ENCODE results near the gene MYL6B. TPM values are rescaled to one million over a fixed set of nuclear protein-coding genes. Genes with fewer than 3 reads are reported as not detected.
A peak's percentile ranks its signal among the peaks of the same experiment; 100 is the strongest.

Gene MYL6B
- total RNA-seq, 1 experiment from 2014 or later = 216 TPM

DNA sequence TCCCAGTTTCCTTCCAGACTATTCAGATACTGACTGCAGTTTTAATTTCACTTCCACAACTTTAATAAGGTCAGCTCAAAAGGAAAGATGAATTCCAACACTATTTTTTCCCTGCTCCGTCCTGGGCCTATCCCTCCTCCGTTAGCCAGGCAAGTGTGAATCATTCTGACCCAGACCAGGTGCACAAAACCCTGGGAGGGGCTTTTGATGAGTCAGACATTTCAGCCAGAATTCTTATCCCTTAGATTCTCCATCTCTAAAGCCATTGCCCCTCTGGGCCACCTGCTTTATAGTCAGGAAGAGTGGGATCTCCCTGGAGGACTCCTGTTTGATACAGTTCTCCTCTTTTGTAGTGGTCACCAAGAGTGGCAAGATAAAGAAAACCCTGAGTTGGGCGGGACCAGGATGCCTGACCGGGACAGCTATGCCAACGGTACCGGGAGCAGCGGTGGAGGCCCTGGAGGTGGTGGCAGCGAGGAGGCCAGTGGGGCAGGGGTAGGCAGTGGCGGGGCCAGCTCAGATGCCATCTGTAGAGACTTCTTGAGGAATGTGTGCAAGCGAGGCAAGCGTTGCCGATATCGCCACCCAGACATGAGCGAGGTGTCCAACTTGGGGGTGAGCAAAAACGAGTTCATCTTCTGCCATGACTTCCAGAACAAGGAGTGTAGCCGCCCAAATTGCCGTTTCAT lies 32.1 kb upstream of the MYL6B start:
- DNase-seq (ENCODE audit: low read depth) = no peak
- in situ Hi-C loops (cut with HindIII; ENCODE audit: low pct_unique_long_range_greater_than_20kb, low sequenced_read_pairs) = no loop called here

DNA sequence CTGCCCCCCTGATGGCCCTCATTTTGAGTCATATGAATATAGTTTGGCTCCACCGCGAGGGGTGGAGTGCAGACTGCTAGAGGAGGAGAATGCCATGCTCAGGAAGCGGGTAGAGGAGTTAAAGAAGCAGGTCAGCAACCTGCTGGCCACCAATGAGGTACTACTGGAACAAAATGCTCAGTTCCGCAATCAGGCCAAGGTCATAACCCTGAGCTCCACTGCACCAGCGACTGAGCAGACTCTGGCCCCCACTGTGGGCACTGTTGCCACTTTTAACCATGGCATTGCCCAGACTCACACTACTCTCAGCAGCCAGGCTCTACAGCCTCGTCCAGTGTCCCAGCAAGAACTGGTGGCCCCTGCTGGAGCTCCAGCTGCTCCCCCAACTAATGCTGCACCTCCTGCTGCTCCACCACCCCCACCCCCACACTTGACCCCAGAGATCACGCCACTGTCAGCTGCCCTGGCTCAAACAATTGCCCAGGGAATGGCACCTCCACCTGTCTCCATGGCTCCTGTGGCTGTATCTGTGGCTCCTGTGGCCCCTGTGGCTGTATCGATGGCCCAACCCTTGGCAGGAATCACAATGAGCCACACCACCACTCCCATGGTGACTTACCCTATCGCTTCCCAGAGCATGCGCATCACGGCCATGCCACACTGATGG lies 31.1 kb upstream of the MYL6B start:
- DNase-seq (ENCODE audit: low read depth) = no peak
- in situ Hi-C loops (cut with HindIII; ENCODE audit: low pct_unique_long_range_greater_than_20kb, low sequenced_read_pairs) = no loop called here

DNA sequence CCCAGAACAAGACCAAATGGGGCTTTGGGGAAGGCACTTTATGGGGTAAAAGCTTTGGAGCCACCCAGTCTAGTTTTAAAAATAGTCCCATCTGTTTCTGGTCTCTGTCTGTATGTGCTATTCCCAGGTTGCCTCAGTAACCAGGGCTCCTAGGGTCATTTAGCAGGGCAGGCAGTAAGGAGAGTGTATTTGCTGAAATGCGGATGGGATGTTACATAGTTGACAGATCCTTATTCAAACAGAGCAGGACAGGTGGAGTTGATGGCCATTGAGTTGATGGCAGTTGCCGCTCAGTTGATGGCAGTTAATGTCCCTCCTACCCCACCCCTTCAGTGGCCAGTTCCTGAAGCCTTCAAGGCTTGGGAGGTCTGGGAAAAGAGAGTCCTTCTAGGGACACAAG lies 29.8 kb upstream of the MYL6B start:
- no peak for DNase-seq (ENCODE audit: low read depth)
- in situ Hi-C loops (cut with HindIII; ENCODE audit: low pct_unique_long_range_greater_than_20kb, low sequenced_read_pairs) = no loop called here

DNA sequence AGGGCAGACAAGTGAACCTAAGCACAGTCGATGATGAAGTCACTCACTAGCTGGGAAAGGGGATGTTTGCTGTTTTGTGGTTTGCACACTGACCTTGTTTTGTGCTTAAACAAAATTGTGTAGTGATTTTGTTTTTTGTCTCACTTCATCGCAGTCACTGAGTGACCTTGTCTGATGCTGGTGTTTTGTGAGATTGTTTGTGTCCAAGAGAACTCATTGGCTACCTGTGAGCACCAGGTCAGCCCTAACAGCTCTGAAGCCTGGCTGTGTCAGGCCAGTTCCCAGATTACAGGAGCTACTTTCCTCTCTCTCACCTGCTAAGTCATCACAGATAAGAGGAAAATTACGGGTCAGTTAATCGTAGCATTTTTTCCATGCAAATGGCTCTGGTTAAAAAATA lies 28.3 kb upstream of the MYL6B start:
- no peak for DNase-seq (ENCODE audit: low read depth)
- in situ Hi-C loops (cut with HindIII; ENCODE audit: low pct_unique_long_range_greater_than_20kb, low sequenced_read_pairs) = no loop called here

DNA sequence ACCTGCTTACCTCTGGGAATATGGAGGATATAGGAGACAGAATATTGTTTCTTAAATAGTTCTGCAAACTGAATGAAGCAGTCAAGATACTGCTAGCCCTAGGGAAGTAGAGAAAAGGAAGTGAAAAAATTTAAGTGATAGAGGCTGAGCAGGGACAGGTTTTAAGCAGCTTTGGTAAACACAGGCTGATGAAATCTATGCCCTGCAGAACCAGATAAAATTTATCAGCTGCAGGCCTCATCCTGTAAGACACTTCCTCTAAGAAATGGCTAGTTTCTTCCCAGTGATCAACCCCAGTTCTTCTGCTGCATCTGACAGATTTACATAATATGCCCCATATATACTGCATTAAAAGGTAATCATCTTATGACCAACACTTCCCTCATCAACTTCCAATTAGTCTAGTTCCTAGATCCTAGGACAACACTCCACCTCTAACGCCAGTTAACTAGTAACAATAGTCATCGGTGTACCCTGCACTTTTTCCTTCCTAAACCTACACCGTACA lies 25.6 kb upstream of the MYL6B start:
- no peak for DNase-seq (ENCODE audit: low read depth)
- in situ Hi-C loops (cut with HindIII; ENCODE audit: low pct_unique_long_range_greater_than_20kb, low sequenced_read_pairs) = no loop called here

DNA sequence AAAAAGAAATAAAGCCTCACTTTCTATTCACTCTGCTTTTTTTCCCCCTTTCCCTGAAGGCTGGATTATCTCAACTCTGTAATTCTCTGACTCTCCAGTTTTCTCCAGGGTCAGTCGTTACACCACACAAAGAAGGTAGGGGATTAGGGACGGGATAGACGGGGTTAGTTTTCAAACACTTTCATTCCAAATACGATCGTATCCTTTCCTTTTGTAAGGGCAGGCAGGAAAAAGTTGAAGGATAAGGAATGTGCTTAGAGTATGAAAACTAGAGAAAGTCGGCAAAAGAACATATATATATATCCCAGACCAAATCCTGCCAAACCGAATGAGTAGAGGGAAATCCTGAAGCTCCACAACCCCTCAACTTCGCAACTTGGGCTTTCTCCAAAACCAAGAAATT lies 24.9 kb upstream of the MYL6B start:
- in situ Hi-C loops (cut with HindIII; ENCODE audit: low pct_unique_long_range_greater_than_20kb, low sequenced_read_pairs) = no loop called here
- DNase-seq (ENCODE audit: low read depth) = no peak

DNA sequence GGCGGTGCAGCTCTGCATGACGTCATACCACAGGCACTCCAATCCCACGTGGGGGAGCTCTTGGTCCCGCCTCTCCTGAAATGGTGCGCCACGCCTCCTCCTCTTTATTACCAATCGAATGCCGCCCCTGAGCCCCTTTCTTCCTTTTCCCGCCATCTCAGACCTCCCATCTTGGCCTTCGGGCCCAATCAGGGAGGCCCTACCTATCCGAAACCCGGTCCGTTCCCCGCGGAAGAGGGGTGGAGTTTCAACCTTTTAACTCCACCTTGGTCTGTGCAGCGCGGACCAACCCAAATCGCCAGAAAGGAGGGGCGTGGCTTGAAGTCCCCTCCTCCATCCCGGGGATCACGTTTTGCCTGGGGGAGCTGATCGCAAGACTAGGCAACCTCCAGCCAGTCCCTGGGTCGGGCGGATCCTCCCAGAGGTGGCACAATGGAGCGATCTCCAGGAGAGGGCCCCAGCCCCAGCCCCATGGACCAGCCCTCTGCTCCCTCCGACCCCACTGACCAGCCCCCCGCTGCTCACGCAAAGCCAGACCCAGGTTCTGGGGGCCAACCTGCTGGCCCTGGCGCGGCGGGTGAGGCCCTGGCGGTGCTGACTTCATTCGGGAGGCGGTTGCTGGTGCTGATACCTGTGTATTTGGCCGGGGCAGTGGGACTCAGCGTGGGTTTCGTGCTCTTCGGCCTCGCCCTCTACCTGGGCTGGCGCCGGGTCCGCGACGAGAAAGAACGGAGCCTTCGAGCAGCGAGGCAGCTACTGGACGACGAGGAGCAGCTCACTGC lies 24.3 kb upstream of the MYL6B start, which contains the start of gene ESYT1:
Gene ESYT1, plus strand, starts transcription at position 380 of the 782 bp plus-strand sequence. Its CDS starts 53 bp downstream, at position 433.
- in situ Hi-C loops (cut with HindIII; ENCODE audit: low pct_unique_long_range_greater_than_20kb, low sequenced_read_pairs) = no loop called here
- peak; percentile 100 for DNase-seq (ENCODE audit: low read depth)

DNA sequence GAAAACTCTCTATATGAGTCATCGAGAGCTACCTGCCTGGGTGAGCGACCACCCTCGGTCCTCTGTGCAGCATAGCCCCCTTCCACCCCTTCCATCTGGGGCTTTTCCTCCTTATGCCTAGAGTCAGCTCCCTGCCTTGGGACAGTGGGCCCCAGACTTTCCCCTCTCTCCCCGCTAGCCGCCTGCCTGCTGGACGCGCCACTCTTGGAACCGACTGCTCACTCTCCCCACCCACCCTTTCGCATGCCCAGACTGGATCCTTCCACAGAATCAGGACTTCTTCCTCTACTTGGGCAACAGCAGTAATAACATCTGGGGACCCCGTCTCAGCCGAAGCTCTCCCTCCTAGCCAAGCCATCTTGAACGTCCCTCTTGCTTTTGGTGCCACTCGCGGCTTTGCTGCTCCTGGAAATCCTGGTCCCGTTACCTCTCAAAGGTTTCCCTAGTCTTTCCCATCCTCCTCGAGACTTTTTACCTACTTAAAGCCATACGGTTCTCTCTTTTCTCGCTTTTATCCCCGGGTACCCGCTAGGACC lies 23.6 kb upstream of the MYL6B start:
- in situ Hi-C loops (cut with HindIII; ENCODE audit: low pct_unique_long_range_greater_than_20kb, low sequenced_read_pairs) = no loop called here
- no peak for DNase-seq (ENCODE audit: low read depth)

DNA sequence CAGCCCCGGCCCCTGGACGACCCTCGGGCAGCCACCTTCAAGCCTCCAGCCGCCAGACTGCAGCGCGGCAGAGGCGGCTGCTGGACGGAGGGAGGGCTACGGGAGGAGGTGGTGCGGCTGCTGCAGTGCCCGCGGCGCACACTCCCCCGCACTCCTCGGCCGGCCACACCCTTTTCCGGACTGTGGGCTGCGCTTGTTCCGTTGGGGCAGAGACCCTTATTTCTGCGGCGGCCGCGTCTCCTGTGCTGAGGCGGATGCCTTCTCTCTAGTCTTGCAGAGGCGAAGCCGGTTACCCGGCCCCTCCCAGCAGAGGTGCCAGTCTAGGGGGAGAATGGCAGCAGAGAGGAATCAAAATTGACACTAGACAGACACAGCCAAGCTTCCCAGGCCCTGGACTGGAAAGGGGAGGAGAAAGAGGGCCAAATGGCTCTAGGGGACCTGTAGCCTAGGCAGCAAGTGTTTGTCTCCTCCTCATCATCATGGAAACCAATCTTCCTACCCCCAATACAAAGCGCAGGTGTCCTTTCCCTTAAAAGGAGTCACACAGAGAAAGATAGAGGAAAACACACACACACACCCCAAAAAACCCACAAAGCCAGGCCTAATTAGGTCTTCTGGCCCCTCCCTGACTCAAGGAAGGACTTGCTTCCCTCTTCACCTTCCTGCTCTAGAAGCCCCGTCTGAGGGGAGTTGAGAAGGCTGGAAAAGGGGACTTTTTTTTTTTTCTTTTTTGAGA lies 23.0 kb upstream of the MYL6B start:
- DNase-seq (ENCODE audit: low read depth) = peak; percentile 55
- in situ Hi-C loops (cut with HindIII; ENCODE audit: low pct_unique_long_range_greater_than_20kb, low sequenced_read_pairs) = no loop called here

DNA sequence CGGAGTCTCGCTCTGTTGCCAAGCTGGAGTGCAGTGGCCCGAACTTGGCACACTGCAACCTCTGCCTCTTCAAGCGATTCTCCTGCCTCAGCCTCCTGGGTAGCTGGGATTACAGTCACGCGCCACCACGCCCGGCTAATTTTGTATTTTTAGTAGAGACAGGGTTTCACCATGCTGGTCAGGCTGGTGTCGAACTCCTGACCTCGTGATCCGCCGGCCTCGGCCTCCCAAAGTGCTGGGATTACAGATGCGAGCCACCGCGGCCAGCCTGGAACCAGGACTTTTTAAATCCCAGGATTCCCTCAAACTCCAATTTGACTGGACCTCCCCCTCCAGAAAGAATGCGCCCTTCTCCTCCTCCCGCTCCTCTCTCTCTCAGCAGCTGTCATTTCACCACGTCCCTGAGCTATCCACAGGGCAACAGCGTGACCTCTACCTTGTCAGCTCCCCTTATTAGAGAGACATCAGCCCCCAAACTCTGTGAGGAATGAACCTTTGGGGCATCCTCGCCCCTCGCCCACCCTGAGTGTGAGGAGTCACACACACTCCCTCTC lies 22.4 kb upstream of the MYL6B start:
- DNase-seq (ENCODE audit: low read depth) = no peak
- in situ Hi-C loops (cut with HindIII; ENCODE audit: low pct_unique_long_range_greater_than_20kb, low sequenced_read_pairs) = no loop called here

DNA sequence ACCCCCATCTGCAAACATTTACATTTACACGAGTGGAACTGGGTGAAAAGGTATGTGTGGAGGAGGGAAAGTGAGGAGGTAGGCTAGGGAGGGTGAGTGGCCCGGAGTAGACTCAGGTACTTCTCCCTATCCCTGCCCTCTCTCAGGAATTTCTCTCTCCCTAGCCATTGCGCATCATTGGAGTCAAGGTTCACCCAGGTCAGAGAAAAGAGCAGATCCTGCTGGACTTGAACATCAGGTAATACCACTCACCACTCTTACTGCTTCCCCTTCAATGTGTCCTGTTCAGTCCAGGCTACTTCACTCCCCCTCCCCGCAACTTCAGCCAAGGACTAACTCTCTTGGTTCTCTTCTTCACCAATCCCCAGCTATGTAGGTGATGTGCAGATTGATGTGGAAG lies 21.5 kb upstream of the MYL6B start:
- in situ Hi-C loops (cut with HindIII; ENCODE audit: low pct_unique_long_range_greater_than_20kb, low sequenced_read_pairs) = no loop called here
- DNase-seq (ENCODE audit: low read depth) = no peak

DNA sequence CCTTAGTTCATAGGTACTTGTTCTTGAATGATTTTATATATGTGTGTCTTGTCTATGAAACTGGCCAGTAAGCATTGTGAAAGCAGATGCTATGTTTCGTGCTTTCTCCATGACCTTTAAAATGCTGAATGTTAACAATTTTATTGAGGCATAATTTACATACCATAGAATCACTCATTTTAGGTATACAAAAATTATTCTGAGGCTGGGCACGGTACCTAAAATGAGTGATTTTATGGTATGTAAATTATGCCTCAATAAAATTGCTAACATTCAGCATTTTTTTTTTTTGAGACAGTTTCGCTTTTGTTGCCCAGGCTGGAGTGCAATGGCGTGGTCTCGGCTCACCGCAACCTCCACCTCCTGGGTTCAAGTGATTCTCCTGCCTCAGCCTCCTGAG lies 17.5 kb upstream of the MYL6B start:
- no peak for DNase-seq (ENCODE audit: low read depth)
- in situ Hi-C loops (cut with HindIII; ENCODE audit: low pct_unique_long_range_greater_than_20kb, low sequenced_read_pairs) = no loop called here

DNA sequence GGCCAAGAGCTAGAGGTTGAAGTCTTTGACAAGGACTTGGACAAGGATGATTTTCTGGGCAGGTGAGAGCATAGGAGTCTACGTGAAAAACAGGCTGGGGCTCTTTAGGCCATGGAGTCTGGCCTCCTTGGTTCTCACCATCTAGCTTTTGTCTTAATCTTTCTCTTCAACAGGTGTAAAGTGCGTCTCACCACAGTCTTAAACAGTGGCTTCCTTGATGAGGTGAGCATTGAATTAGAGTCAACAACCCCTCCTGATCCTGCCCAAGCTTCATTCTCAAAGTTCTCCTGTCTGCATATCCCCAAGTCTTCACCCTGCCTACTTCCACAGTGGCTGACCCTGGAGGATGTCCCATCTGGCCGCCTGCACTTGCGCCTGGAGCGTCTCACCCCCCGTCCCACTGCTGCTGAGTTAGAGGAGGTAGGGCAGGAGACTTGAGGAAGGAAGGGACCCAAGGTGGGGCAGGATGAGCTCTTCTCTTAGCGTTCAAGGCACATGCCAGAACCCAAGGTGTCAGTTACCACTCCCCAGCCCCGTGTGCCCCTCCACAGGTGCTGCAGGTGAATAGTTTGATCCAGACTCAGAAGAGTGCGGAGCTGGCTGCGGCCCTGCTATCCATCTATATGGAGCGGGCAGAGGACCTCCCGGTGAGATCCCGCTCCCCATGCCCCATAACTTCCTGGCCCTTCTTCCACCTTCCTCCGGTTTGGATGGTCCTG lies 14.4 kb upstream of the MYL6B start:
- DNase-seq (ENCODE audit: low read depth) = no peak
- in situ Hi-C loops (cut with HindIII; ENCODE audit: low pct_unique_long_range_greater_than_20kb, low sequenced_read_pairs) = no loop called here

DNA sequence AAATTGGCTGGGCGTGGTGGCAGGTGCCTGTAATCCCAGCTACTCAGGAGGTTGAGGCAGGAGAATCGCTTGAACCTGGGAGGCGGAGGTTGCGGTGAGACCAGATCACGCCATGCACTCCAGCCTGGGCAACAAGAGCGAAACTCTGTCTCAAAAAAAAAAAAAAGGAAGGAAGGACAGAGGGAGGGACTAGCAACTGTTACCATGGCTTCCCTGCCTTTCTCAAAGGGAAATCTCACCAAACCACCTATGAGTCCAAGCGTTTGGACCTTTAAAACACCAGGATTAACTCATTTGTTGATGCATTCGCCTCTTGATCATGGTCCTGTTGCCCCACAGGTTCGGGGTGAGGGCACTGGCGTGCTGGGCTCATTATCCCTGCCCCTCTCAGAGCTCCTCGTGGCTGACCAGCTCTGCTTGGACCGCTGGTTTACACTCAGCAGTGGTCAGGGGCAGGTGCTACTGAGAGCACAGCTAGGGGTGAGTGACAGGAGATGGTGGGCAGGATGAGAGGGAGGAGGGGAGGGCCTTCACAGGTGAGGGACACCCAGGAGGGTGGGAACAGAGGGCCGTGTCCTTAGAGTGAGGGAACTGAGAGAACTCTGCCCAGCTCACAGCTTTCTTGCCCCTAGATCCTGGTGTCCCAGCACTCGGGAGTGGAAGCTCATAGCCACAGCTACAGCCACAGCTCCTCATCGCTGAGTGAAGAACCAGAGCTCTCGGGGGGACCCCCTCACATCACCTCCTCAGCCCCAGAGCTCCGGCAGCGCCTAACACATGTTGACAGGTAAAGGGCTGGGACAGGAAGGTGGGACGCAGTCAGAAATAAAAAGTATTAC lies 10.2 kb upstream of the MYL6B start:
- in situ Hi-C loops (cut with HindIII; ENCODE audit: low pct_unique_long_range_greater_than_20kb, low sequenced_read_pairs) = no loop called here
- DNase-seq (ENCODE audit: low read depth) = no peak

DNA sequence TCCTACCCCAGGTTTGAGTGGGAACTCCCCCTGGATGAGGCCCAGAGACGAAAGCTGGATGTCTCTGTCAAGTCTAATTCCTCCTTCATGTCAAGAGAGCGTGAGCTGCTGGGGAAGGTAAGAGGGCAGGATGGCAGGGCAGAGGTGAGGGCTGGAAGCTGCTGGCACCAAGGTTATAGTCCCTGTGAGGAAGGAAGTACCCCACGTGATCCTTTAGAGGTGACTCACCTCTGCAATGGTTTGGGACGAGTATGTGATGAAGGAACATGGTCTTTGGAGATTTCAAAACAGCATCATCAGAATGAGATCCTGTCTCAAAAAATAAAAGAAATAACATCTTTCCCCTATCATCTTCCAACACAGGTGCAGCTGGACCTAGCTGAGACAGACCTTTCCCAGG lies 9.2 kb upstream of the MYL6B start:
- in situ Hi-C loops (cut with HindIII; ENCODE audit: low pct_unique_long_range_greater_than_20kb, low sequenced_read_pairs) = no loop called here

DNA sequence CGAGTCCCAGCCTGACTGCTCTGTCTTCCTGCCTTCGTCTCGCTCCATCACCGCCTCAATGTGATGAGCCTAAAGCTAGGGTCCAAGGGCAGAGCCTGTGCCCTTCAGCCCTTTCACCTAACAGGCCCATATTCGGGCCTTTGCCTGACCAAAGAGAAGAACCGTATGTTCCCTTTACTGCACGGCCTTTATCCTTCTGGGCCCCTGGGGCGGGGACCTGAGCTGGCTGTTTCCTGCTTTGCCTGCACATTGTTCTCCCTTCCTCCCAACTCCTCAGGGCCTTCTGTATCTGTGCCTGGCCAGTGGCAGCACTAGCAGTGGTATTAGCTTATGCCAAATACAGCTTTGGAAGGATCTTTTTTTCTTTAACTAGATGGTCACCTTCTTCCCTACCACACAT lies 8.5 kb upstream of the MYL6B start:
- in situ Hi-C loops (cut with HindIII; ENCODE audit: low pct_unique_long_range_greater_than_20kb, low sequenced_read_pairs) = no loop called here
- no peak for DNase-seq (ENCODE audit: low read depth)

More for the DNA sequence above, 9.2 kb upstream of the MYL6B start:
- no peak for DNase-seq (ENCODE audit: low read depth)

DNA sequence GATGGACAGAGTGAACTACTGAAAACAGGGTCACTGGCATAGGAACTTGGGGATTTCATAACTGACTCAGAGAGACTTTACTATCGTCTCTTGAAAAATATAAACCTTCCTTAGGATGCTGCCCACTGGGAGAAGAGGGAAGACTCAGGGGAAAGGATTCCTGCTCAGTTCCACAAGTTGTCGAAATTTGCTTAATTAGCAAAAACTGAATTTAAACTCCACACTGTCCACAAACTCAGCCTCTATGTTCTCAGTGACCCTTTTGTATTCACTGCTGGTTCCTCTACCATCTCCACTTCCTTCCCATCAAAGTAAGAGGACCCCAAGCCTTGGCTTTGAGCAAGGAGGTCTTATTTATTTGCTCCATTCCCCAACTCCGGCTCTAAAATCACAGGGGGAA lies 7.2 kb upstream of the MYL6B start:
- DNase-seq (ENCODE audit: low read depth) = no peak
- in situ Hi-C loops (cut with HindIII; ENCODE audit: low pct_unique_long_range_greater_than_20kb, low sequenced_read_pairs) = no loop called here
